Renal pelvis (tissue), 4 donors: ENCODE data around the gene EYA2. TPM values are rescaled to one million over a fixed set of nuclear protein-coding genes. Genes with fewer than 3 reads are reported as not detected.

Experiments used
- DNase-seq: peaks from one replicate; pipeline ENCODE4 v3.0.0-alpha.2; 2013
- polyA plus RNA-seq, 3 donors: library from polyadenylated mRNA; unstranded; fragments of 120-200 nt; gene quantifications; one replicate each; pipeline ENCODE4 v1.2.1, GENCODE V29; 2013; ENCODE audit not compliant: insufficient read length in 3 of 3

The EYA2 gene
- polyA plus RNA-seq, 3 donors: 0.53 to 0.81 (median 0.78) TPM

DNA sequence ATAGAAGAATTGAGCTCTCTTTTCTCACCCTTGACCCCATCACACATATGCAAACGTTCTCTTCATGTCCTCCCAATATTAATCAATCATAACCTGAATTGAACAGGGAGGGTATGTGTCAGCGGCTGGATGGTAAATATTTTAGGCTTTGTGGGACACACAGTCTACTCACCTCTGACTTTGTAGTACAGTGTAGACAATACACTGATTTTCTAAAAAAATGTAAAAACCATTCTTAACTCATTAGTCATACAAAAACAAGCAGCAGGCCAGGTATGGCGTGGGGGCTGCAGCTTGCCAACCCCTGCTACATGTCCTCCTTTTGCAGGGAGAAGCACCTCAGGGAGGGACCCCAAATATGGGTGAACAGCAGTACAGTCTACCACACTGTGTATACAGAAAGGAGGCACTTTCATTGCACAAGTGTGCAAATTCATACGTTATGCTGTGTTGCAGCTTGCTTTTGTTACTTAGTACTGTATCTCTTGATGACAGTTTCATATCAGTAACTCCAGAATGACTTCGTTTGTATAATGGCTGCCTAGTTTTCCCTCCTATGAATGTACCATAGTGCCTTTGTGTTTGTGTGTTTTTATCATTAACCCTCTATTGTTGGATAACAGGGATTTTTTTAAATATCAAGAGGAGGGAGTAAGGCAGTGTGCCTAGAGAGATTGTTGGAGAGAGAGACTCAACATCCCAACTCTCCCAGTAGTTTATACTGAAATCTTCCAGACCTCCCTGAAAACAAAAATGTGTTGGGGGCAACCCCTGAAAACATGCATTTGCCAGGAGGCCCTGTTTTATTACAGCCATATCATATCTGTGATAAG is 247.5 kb downstream of the EYA2 start:
- DNase-seq: no peak

DNA sequence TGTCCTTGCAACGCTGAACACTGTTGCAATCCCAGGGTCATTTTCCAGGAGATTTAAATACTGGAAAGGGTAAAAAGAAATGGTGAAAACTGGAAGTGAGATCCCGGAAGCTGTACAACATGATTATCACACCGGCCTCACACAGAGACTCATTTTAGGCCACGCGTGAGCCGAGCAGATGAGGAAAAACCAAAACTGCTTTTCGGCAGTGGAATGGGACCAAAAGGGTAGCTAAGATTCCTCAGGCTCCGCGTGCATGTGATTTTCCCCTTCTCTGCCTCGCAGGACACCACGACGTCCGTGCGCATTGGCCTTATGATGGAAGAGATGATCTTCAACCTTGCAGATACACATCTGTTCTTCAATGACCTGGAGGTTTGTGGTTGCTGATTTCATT is 248.1 kb downstream of the EYA2 start:
- DNase-seq: no peak

DNA sequence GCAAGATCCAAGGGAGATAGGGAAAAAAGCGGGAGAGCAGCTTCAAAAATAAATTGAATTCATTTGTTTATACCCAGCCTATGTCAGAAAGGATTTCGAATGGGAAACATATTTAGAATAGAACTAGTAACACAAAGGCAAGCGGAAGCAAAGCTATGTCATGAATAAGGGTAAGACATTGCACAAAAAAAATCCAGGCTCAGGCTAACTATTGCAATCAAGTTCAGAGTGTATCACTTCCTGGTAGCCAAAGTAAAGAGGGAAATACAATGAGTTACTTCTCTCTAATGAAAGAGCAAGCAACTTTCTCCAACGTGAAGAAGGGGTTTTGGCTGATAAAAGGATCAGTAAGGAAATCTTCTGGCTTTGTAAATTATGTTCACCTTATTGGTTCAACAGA is 249.0 kb downstream of the EYA2 start:
- no peak for DNase-seq

DNA sequence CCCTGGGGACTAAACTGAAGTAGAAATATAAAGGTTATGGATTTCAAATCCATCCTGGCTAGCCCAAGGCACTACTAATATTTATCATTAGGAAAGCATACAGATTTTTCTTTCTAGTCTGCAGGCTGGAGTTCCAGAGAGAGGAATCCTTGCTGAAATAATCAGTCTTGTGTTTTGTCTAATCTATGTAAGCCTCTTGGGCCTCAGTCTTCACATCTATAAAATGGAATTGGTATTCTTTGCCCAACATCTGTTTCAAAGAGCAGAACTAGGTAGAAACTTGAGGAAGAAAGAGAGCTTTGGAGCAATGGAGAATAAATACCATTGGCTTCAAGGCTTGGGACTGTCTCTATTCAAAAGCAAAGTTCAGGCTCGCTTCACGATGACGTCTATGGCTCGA is 249.8 kb downstream of the EYA2 start:
- DNase-seq: no peak

DNA sequence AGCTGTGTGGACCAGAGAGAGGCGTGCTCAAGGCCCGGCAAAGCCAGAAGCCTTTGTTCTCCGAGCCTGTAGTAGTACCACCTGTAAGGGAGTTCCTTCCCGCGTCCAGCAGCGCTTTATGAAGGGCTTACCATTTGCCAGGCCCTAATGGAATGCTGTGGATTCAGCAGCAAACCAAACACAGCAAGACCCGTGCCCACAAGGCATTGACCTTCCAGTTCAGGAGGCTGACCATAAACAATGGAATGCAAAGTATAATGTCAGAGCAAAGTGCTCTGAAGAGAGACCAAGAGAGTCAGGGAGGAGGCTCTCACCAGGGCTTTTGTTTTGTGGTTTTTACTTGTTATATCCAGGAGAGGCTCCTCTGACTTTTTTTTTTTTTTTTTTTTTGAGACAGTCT is 252.0 kb downstream of the EYA2 start:
- no peak for DNase-seq

DNA sequence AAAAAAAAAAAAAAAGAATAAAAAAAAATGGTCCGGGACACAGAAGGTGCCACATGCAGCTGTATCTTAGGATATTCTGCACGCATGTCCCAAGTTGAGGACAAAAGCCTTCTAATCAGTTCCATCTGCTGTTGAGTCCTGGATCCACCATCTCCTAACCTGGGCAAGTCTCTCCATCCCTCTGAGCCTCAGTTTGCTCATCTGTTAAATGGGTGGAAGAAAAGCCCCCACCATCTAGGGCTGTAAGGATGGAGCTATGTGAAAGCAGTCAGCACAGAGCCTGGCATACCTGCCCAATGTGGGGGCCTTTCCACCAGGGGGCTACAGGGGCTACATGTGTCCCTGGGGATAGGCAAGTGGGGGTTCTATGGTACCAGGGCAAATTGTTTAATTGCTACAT is 253.4 kb downstream of the EYA2 start:
- no peak for DNase-seq

DNA sequence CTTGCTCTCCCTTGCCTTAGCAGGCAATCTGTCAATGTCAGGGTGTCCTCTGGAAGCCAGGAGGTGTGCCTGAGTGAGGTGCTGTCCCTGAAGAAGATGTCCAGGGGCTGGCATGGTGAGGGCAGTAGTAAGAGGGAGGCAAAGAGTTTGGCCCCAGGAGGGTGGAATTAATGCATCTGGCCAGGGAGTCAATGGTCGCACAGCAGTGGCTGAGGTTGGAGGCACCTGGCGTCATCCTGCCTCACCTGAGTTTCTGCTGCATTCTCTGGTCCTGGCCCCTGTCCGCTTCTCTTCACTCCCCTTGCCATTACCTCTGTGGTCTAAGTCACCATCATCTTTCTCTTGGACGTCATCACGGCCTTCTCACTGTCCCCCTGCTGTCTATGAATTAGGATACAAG is 255.3 kb downstream of the EYA2 start:
- no peak for DNase-seq

DNA sequence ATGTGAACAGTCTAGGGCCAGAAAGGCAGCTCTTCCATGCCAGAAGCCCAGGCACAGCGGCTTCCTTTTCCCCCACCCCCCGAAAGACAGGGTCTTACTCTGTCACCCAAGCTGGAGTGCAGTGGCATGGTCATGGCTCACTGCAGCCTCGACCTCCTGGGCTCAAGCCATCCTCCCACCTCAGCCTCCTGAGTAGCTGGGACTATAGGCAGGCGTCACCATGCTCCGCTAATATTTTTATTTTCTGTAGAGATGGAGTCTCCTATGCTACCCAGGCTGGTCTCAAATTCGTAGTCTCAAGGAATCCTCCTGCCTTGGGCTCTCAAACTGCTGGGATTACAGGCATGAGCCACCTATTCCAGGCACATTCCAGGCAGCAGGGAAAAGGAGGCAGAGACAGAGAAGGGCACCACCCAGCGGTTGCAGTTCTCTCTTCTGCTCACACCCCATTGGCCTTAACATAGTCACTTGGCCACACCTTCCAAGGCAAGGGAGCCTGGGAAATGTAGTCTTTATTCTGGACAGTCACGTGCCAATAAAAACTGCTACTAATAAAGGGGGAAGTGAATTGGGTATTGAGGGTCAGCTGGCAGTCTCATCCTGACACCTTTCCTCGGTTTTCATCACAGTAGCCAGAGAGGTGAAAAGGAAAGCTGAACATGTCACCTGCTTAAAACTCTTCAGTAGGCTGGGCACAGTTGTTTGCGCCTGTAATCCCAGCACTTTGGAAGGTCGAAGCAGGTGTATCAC is 255.9 kb downstream of the EYA2 start:
- peak; percentile 74 for DNase-seq

DNA sequence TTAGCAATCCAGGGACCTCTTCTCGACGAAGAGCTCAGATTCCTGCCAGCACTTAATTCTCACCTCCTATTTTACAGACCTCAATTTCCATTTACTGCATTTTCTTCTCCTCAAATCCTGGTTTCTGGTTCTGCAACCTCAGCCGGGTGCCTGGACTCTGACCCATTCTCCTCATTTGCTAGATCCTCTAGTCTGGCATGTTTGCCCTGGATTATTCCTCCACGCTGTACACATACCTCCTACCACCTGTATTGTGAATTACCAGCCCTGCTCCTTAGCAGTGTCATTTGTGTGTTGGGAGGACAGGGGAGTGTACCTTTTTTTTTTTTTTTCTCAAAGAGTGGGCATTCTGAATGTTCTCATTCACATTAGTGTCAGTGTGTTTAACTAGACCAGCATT is 257.4 kb downstream of the EYA2 start:
- DNase-seq: no peak

DNA sequence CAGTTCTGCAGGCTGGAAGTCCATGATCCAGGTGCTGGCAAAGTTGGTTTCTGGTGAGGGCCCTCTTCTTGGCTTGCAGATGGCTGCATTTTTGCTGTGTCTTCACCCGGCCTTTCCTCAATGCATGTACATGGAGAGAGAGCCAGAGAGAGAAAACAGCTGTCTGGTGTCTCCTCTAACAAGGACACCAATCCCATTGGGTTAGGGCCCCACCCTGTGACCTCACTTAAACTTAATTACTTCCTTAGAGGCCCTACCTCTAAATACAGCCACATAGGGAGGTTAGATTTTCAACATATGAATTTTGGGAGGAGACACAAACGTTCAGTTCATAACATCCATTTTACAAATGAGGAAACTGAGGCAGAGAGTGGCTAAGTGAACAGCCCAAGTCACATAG is 259.4 kb downstream of the EYA2 start:
- DNase-seq: no peak

DNA sequence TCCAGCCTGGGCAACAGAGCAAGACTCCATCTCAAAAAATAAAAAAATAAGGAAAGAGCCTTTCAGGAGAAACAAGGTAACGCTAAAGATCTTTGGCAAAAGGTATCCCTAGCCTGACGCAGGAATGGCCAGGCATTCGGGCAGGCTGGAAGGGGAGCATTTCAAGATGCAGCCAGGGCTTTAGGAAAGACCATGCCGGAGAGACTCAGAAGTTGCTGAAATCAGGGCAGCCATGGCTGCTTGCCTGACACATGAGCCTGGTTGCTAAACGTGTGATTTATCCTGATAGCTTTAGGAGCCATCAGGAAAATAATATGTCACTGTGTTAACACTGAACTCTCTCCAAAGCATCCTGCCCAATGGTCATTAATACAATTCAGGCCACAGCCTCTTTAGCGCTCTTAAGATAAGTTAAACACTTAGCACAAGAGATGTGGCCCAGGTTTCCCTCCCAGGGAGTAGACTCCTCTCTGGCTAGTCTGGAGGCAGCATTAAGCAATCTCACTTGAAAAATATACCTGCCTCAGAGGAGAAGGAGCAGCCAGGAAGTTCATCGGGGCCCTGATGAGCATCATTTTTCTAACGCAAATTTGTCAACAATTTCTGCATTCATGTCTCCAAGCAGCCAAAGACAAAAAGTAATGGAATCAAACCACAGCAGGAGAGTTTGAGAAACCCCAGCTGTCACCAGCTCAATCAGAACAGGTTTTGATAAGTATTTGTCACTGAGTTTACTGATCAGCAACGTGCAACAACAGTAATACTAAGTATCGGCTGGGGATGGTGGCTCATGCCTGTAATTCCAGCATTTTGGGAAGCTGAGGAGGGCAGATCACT is 261.9 kb downstream of the EYA2 start:
- no peak for DNase-seq

DNA sequence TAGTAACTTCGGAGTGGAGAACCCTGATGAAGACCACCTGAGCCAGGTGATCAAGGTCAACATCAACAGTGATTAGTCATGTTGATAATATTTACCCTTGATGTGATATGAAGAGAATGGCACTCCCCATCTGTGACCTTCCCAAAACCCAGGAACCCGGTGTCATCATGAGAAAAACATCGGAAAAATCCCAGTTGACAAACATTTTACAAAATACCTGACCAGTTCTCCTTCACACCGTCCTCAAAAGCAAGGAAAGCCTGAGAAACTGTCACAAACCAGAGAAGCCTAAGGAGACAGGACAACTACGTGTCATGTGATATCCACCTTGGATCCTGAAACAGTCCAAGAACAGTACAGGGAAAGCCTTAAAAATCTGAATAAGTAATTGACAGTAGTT is 264.5 kb downstream of the EYA2 start:
- DNase-seq: no peak

DNA sequence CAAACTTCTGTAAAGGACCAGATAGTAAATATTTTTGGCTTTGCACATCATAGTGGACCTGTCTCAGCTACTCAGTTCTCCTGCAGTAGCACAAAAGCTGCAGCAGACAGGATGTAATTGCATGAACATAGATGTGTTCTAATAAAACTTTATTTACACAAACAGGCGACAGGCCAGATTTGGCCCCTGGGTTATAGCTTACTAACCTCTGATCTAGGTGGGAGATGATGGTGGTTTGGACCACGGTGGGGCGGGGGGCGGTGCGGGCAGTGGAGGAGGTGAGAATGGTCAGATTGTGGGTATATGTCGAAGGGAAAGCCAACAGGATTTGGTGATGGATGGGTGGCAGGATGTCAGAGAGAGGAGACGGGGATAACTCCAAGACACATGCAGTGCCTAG is 265.6 kb downstream of the EYA2 start:
- DNase-seq: no peak

DNA sequence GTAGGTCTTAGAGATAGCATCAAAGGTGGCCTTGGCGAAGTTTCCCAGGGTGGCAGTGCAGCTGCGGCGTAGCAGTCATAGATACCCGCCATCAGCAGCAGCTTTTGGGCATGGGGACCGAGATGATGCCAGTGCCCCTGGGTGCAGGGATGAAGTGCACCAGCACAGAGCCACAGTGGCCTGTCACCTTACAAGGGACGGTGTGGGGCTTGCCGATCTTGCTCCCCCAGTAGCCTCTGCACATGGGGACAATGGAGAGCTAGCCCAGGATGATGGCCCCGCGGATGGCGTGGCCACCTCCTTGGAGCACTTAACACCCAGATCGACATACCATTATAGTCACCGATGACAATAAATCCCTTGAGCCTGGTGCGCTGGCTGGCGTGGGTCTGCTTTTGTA is 266.3 kb downstream of the EYA2 start:
- no peak for DNase-seq

DNA sequence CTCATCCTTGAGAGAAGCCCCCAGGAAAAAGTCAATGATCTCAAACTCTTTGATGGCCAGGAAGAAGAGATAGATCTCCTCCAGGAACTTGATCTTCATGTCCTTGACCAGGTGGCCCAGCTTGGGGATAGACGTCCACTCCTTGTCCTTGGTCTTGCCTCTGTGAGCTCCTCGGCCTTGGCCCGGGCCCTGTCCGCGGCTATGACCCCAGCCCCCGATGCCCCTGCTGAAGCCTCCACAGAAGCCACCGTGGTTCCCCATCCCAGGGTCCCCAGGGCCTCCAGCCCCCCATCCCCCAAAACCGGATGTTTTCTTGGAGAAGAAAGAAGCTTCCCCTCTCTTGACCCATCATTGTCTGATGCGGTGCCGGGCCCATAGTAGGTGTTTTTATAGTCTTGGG is 266.8 kb downstream of the EYA2 start:
- DNase-seq: no peak

DNA sequence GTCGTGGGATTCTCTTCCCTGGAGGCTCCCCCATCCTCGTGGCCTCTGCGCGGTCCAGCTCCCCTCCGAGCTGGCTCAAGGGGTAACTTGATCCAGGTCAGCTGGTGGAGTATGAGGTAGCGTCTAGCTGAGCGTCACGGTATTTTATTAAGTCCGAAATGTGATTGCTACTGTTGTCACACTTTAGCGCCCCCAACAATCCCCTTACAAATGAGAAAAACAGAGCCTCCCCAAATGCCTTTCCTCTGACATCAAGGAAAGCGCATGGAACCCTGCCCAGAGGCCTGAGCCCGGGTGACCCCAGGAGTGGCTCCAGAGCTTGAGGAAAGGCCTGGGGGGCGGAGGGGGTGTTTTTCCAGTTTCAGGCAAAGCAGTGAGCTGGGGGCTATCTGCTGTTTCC is 269.5 kb downstream of the EYA2 start:
- peak; percentile 91 for DNase-seq

DNA sequence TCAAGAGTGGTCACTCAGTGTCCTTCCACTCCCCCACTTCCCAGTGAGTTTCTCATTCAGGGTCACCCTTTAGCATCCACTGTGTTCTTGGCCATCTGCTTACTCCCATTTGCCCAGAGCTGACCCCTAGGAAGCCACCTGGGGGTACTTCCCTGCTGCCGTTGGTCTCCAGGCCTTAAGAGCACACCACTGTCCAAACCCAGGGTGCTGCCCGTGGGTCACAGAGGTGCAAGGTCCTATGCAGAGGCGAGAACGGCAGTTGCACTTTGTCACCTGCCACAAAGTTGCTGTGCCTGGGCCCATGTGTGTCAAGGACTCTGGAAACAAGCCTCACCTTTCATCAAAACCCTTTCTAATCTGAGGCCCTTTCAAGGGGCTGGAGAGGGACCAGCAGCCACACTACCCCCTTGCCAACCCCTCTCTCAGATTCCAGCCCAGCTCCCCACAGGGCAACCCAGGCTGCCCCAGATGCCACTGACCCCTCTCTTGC is 270.8 kb downstream of the EYA2 start:
- DNase-seq: no peak

DNA sequence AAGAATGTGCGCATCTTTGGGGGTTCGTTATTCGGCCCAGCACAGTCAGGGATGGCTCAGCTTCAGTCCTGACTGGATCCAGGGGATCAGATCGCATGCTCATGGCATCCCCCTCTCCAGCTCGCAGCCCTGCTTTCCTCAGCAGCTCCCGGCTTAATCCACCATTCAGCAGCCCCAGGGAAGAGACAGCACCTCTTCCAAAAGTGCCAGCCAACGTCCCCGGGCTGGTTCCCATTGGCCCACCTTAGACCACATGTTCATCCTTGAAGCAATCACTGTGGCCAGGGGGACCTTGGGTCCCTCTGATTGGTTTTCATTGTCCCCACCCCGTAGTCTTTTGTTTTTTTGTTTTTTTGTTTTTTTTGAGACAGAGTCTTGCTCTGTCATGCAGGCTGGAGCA is 273.2 kb downstream of the EYA2 start:
- no peak for DNase-seq

DNA sequence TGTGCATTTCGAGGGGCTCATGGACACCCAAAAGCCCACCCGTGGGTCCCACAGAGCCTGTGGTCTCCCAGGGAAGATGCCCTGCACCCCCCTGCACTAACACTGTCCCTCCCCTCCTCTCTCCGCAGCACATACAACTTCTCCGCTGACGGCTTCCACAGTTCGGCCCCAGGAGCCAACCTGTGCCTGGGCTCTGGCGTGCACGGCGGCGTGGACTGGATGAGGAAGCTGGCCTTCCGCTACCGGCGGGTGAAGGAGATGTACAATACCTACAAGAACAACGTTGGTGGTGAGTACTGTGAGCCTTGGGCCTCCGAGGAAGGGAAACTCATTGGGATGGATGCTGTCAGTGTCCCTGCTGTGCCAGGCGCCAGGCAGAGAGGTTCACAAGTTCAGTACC is 277.9 kb downstream of the EYA2 start:
- no peak for DNase-seq

DNA sequence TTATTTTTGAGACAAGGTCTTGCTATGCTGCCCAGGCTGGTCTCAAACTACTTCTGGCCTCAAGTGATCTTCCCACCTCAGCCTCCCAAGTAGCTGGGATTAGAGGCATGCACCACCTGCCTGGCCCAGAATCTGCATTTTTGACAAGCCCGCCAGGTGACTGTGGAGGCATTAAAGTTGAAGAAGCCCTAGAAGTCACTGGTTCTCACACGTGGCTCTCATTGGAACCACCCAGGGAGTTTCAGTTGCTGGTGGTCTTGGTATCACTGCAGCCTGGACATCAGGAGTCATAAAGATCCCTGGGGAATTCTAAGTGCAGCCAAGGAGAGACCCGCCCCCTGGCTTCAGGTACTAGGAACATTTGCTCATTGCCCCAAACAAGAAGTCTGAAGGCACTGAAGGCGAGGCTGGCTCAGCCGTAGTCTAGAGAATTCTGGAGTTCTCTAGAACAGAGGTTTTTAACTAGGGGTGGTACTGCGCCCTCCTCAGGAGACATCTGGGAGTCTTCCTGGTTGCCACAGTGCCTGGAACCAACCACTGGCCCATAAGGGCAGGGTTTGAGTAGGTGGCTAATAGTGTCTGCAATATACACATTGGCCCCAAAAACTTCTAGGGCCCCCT is 279.1 kb downstream of the EYA2 start:
- DNase-seq: no peak

DNA sequence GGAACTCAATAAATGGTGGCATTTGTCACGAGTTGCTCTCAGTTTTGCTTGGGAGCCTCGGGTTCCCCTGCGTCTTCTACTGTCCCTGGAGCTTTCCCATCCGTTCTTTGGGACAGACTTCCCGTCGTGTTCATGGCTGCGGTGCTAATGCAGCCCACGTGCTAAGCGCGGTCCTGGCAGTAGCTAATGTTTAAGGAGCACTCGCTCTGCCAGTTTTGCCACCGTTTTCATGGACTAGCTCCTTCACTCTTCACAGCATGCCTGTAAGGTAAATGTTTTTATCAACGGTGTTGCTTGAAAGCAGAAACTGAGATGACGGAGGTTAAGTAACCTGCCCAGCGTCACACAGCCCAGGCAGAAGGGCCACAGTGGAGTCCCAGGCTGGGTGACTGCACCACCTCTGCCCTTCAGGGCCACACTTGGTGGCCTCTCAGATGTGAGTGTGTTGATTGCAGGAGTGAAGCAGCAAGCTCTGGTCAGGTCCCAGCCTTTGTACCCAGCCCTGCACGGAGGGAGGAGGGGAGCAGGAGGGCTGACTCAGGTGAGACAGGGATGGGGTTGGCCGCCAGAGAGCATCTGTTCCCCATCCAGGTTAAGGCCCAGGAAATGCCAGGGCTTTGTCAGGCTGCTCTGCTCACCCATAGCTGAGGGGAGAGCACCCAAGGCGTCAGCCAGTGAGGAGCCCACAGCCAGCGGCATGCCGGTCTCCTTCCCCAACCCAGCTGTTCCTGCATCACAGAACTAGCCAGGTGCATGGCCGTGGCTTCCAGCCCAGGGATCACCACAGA is 280.0 kb downstream of the EYA2 start:
- no peak for DNase-seq
